ENCODE measurements around the gene FANCE.

Gene FANCE

DNA sequence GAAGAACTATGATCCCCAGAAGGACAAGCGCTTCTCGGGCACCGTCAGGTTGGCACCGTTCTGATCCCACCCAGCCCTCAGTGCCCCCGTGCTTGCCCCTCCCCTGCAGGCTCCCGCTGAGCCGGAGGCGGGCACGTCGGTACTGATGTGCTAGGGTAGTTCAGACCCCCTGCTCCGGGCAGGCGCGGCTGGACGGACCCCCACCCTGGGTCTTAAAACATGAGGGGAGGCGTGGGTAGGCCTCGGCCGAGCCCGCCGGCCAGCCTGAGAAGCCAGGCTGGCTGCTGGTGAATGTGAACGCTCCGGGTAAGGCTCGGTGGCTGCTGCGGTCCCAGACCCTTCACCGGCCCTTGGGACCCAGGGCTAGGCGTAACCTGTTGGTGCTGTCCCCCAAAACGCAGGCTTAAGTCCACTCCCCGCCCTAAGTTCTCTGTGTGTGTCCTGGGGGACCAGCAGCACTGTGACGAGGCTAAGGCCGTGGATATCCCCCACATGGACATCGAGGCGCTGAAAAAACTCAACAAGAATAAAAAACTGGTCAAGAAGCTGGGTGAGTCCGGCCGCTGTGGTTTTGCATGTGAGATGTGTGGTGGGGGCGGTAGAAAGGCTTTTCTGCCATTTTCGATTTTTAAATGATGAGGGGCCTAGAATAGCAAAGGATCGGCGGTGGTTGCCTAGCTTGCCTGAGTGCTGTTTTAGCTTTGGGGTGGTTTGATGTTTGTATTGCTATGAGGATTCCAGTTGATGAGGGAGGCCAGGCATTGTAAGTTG lies 17.0 kb downstream of the FANCE start:
- DNase-seq, result no peak

DNA sequence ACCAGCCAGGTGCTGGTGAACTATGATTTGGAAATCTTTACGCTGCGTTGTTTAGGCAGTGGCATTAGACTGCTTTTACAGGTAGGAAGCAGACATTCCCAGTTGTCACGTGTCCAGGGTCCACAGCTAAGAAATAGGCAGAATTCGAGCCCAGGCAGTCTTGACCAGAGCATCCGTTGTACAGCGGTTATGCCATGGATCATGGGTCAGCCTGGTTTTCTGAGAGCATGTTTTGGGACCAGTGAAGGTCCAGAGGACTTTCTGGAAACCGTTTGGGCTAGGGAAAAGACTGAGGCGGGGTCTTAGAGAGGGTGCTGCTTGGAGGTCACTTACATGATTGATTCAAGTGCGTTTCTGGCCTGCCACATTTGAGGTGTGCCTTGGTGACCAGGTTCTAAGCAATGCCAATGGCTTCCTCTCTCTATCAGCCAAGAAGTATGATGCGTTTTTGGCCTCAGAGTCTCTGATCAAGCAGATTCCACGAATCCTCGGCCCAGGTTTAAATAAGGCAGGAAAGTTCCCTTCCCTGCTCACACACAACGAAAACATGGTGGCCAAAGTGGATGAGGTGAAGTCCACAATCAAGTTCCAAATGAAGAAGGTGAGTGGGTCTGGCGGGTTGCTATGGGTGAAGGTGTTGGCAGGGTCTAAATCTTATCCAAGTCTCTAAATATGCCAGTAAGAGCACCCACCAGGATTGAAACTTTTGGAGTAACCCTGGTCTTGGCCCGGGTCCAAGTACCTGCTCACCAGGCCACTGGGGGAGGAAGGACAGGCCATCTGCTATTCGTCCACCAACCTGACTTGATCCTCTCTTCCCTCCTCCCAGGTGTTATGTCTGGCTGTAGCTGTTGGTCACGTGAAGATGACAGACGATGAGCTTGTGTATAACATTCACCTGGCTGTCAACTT lies 17.9 kb downstream of the FANCE start:
- no peak for DNase-seq

DNA sequence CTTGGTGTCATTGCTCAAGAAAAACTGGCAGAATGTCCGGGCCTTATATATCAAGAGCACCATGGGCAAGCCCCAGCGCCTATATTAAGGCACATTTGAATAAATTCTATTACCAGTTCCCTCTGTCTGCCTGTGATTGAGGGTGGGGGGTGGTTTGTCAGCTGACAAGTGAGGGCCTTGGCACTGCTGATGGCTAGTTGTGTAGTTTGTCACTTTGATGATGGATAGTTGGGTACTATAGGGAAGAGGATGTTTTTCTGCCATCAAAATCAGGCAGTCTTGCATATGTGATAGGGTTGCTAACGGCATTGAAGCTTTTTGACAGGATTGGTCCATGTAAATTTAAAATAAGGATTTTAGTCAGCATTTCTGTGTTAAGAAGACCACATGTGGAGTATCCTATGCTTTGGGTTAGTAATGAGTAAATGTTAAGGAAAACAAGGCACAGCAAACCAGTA lies 18.6 kb downstream of the FANCE start:
- no peak for DNase-seq

DNA sequence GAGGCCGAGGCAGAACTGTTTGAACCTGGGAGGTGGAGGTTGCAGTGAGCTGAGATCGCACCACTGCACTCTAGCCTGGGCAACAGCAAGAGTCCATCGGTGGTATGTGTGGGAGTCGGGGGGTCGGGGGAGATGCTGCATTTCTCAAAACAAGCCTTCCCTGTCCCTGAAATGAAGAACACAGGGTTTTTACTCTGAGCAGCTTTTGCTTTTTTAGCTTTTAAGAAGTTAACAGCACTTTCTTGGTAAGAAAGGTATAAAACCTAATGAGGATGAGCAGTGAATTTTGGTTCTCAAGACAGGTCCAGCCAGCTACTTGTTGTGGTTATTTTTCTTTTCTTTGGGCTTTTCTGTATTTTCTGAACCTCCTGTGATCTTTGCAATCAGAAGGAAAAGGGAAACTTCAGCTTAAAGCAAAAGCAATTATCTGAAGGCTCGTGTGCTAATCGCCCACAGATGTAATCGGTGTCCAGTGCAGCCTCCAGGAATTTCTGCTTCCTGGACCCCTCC lies 19.8 kb downstream of the FANCE start:
- no peak for DNase-seq

DNA sequence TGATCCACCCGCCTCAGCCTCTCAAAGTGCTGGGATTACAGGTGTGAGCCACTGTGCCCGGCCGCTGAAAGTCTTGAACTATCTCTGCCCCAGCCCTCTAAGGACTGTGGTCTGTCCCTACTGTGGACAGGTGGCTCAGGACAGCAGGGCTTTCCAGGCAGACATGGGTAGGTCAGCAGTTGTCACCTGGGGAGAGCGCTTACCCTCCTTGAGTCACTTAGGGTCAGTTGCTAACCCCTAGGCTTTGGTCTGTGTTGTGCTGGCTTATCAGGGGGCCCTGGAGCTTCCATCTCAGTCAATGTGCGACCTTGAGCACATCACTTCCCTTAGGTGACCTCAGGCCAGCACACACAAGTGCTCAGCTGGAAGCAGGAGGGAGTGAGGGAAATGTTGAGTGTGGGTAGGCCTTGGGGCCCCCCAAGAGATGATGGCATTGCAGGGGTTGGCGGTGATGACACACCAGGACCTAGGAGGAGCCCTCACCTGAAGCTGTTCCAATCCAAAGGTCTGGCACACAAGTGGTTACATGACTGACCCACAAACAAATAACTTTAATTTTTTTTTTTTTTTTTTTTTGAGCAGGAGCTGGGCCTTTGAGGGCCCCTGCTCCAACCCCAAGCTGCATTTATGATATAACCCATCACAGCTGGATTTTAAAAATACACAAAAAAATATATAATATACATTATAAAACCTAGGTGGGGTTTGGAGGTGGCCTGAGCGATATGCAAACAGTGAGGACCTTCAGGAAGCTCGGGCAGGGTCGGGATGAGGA lies 21.1 kb downstream of the FANCE start:
- DNase-seq, result no peak

DNA sequence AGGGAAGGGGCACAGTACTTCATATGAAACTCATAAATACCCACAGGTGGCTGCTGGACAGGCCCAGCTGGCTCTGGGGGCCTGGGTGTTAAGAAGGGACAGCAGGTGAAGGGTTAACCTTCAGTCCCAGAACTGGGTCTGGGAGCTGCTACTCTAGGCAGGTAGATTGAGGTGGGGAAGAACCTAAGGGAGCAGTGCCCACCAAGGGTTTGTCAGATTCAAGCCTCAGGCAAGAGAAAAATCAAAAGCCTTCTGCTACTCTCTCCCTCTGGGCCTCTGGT lies 21.7 kb downstream of the FANCE start:
- DNase-seq, result no peak

DNA sequence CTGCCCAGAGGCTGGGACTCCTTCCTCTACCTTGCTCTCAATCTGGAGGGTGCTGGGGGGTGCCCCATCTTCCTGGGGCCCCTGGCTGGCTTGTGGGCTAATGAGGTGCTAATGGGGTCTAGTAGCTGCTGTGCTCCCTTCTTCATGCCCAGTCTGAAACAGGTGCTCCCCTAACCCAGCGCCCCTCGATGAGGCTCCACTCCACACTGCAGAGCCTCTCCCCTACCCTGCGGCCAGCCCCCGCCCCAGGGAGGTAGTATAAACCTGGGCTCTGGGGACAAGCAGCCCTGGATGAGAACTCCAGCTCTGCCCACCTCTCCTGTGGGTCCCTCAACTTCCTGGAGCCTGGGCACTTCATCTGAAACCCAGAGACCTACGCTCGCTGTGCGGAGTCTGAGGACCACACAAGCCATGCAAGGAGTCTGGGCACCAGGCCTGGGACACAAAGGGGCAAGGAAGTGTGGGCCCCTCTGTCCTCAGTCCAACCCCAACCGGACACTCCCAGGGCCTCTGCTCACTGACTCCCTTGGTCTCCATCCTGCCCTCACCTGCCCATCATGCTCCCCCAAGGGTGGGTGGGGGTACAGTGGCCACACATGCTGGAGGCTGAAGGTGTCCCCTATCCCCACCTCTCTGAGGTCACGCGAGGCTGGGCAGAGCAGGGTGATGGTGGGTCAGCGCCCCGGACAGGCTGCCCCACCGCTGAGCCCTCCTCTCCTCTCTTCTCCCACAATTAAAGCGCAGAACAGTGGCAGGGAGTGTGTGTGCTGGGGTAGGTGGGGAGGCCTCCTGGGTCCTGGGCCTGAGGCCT lies 22.2 kb downstream of the FANCE start:
- no peak for DNase-seq

DNA sequence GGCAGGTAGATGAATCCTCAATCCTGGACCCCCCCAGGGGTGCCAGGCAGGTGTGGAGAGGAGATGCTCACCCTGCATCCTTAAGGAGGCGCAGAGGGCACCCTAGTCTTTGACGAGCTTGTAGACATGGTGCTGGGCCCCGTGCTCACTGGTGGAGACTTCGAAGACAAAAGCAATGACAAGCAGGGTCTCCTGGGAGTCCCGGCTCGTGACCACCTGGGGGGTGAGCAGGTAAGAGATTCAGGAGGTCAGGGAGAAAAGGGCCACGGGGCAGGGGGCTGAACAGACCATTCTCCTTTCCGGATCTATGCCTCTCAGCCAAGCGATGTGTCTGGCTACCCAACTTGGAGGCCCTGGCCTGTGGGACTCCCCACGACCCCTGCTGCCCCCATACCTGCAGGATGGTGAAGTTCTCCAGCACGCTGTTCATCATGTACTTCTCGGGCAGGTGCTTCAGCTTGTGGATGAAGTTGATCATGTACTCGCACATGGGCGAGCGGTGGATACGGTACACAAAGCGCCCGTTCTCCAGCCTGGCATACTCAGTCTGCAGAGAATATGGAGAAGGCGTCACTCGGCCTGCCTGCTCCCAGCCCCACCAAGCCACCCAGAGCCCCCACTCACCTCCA lies 22.9 kb downstream of the FANCE start:
- no peak for DNase-seq

DNA sequence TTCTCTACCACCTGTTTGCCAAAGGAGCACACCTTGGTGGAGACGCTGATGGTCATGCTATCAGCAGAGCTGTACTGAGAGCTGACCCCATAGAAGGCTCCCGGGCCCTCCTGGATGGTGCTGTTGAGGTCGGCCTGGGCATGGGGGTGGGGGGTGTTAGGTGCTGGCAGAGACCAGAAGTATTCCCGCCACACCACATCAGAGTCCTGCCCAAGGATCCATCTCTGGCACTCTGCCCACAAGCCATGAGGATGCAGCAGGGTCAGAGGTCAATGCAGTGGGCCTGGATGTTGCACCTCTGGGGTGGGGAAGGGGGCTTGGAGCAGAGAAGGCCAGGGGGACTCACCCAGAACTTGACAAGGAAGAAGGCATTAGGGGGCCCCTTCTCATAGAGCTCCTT lies 23.4 kb downstream of the FANCE start:
- DNase-seq, result no peak

DNA sequence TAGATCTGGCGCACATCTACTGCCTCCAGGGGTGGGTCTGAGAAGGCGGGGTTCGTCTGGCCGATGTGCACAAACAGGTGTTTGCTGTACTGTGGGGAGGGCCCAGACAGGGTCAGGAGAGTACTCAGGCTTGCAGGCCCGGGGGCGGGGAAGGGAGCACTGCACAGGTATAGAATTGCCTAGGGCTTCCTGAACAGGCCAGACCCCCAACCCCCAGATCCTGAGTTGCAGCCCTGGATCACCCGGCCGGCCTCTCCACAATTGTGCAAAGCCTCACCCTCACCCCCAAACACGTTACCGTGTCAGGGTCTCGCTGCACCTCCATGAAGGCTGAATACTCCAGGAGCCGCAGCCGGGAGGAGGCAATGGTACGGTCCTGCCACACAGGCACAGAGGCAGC lies 23.9 kb downstream of the FANCE start:
- DNase-seq, result no peak

DNA sequence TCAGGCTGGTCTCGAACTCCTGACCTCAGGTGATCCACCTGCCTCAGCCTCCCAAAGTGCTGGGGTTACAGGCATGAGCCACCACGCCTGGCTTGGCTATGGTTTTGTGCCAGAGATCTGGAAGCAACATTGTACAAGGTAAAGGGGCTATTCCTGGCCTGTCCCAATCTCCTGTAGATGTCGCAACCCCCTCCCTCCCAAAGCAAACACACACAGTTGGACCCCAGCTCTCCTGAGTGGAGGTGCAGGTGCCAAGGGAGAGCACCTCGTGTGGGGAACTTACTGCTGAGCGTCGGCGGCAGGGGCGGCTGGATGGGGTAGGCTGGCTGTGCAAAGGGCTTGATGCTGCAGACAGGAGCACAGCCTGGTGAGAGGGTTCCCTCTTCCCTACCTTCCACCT lies 24.9 kb downstream of the FANCE start:
- no peak for DNase-seq

DNA sequence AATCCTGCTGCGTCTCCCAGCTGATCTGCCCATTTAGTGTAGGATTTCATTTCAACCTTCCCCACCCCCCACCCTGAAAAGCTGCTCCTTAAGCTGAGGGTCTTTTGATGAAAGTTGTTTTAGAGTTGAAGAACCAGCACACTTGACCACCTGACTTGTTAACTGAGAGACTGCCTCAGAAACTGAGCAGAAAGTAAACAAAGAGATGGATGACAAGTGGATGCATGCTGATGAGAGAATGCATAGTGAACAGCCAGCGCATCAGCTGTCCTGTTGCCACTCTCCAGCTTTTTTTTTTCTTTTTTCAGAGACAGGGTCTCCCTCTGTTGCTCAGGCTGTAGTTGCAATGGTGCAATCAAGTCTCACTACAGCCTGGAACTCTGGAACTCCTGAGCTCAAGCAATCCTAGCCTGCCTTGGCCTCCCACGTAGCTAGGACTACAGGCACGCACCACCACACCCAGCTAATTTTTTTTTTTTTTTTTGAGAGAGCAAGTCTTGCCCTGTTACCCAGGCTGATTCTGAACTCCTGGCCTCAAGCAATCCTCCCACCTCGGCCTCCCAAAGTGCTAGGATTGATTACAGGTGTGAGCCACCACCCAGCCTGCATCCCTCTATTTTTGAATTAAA lies 25.5 kb downstream of the FANCE start:
- DNase-seq, result no peak

DNA sequence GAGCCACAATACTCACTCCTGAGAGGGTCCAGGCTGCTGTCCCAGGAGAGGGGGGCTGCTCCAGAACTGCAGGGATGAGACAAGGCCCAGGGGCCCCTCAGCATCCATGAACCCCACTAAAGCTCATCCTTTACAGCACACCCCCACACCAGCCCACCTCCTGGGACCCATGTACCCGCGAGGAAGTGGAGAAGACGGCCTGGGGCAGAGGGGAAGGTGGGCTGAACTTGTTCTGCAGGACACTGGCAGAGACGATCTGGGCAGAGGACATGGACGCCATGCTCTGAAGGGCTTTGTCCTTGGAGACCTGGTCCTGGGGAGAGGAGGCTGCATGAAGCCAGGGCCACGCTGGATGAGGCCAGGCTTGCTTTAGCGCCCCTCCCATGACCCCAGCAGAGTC lies 26.1 kb downstream of the FANCE start:
- no peak for DNase-seq

DNA sequence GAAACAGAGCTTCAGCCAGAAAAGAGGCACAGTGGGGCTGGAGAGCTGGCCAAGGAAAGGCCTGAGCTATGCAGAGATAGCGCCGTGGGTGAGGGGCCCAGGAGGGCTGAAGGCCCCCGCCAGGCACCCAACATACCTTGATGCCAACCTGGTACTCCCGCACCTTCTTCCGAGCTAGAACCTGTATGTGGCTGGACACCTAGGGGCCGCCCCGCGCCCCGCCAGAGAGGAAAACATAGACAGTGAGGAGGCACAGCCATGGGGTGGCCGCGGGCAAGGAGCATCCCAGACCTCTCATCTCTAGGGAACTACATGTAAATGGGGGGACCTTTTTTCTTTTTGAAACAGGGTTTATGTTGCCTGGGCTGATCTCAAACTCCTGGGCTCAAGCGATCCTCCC lies 28.0 kb downstream of the FANCE start:
- DNase-seq, result no peak

DNA sequence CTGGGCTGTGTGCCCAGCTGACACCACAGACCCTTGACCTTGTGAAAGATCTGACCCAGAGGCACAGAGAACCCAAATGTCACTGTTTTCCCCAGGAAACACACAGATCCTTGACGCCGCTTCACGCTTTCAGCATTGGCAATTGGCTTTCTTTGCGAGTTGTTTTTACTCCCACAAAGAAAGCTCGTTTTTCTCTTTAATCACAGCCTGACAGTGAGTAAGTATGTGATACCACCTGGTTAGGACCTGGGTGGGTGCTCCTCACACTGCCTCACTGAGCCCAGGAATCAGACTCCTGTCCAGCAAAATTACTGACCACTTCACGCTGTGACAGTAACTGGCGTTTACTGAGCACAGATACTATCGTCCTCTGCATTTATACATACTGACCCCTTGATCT lies 29.1 kb downstream of the FANCE start:
- DNase-seq, result no peak

DNA sequence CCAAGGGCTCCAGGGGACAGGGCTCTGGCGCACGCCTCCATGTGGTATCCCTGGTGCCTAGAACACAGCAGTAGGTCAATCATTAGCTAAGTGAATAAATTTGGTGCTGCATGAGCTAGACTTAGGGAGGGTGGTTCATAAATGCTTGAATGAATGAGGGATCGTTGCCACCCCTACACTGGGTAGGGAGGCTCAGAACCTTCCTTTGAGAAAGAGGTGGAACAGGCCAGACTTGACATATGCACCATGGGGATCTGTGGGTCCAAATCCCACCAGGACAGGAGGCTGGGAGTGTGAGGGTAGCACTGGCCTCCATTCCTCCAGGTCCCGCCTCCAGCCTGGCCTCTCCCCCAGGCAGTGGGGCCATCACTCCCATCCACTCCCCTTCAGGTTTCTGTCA lies 30.9 kb downstream of the FANCE start:
- no peak for DNase-seq

DNA sequence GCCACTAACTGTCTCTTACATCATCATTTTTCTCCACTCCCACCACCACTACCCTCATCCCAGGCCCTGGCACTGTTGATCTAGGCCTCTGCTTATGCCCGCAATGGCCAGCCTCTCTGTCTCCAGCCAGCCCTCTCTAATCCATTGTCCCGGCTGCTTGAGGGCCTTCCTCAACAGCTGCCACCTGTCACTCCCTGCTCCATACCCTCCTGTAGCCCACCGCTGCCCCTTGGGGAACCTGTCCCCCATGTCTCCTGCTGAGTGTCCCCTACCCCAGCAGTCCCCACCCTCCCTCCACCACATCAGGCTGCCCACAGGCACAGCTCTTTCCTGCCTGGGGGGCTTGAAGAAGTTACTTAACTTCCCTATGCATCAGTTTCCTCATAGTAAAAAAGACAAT lies 31.4 kb downstream of the FANCE start:
- no peak for DNase-seq

DNA sequence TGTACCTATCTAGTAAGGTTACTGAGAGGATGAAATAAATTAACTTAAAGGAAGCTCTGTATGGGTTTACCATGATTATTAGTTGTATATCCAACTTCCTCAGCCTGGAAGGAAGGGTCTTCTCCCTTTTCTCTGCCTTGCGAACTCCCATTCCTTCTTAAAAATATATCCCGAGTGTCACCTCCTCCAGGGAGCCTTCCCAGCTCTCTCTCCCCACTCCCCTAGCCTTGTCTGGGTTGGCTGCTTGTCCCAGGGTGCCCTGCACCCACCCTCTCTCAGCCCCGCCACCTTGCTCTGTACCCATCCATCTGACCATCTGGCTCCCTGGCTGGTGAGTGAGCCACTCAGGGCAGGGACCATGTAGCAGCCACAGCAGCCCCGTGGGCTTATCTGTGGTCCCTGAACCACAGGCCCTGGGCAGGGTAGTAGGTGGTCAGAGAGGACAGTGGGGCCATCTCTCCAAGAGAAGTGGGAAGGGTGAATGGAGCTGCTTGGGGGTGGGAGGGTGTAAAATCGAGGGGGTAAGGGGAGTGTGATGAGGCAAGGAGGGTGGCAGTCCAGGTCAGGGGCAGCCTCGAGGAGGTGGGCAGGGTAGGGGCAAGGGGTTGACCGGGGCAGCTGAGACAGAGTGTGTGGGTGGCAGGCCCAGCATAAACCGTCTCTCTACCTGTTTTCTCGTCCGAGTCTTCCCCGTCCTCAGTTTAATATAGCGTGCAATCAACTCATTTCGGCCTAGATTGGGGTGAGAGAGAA lies 31.9 kb downstream of the FANCE start:
- no peak for DNase-seq

DNA sequence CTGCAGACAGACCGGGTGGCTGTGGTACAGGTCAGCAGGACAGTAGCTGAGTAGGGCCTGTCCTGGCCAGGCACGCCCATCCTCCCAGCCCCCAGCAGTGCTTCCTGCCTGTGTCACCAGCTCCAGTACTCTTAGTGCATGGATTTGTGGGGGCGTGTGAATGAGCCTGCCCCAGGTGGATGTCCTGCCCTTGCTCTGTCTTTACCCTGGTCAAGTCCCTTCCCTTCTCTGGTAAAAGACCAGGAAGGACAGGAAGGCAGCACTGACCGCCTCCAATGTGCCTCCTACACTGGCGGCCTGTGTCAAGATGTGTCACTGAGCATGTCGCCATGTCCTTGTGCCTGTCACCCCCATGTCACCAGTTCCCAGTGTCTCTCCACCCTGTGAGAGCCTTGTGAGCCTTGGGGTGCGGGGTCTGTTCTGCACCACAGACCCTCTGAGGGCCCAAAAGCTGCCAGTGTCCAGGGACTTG lies 32.8 kb downstream of the FANCE start:
- no peak for DNase-seq

DNA sequence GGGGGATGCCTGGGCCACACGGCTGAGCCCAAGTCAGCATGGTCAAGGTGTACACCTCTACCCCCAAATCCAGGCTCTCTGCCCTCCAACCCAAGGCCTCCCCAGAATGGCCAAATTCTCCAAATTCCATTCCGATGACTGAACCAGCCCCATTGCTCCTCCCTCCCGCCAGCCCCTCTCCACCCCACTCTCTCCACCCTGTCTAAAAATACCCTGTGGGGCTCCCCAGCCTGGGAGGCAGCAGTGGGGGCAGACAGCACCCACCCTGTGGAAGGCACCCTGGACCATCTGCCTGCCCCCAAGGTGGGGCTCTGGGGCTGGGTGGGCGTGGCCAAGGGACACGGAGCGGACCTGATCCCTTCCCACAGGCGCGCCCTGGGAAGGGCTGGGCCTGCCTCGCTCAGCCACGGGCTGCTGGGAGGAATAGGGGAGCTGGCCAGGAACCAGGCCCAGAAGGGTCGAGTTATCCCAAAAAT lies 33.3 kb downstream of the FANCE start:
- peak; percentile 75 for DNase-seq
